Spleen (tissue), 11 donors: ENCODE measurements around the gene C1orf146. TPM values are rescaled to one million over a fixed set of nuclear protein-coding genes. Genes with fewer than 3 reads are reported as not detected.

ENCODE experiments used
- DNase-seq: peaks from one replicate; pipeline ENCODE4 v3.0.0-alpha.2; 2020
- H3K27ac ChIP-seq, 8 donors: fragments of 200-600 bp; sonication (generic) in 7 of 8; 1 replicate in 4 of 8; 2 replicates in 4 of 8; pipeline versions ENCODE4 v1.5.0 to v1.8.0; 2016 to 2021; ENCODE audit warnings: inconsistent platforms in 4 of 8, mild to moderate bottlenecking in 4 of 8, moderate library complexity in 1 of 8
- H3K27me3 ChIP-seq, 7 donors: fragments of 200-600 bp; sonication (generic) in 6 of 7; replicated peaks in 1 of 7; 1 replicate in 4 of 7; 2 replicates in 3 of 7; pipeline versions ENCODE4 v1.5.0 to v1.8.0; 2016 to 2021; ENCODE audit warnings: inconsistent platforms in 3 of 7, mild to moderate bottlenecking in 1 of 7
- H3K36me3 ChIP-seq, 6 donors: fragments of 200-600 bp; sonication (generic) in 5 of 6; 1 replicate in 4 of 6; 2 replicates in 2 of 6; pipeline versions ENCODE4 v1.5.0 to v1.8.0; 2016 to 2021; ENCODE audit warnings: inconsistent platforms in 2 of 6
- H3K4me1 ChIP-seq, 6 donors: fragments of 200-600 bp; sonication (generic) in 5 of 6; 1 replicate in 3 of 6; 2 replicates in 3 of 6; pipeline versions ENCODE4 v1.5.0 to v1.8.0; 2016 to 2021; ENCODE audit warnings: inconsistent platforms in 3 of 6
- H3K4me3 ChIP-seq, 8 donors: fragments of 200-600 bp; sonication (generic) in 7 of 8; 1 replicate in 4 of 8; 2 replicates in 4 of 8; pipeline versions ENCODE4 v1.5.0 to v1.8.0; 2016 to 2021; ENCODE audit warnings: inconsistent platforms in 4 of 8, mild to moderate bottlenecking in 4 of 8, moderate library complexity in 2 of 8
- H3K9me3 ChIP-seq, 8 donors: fragments of 200-600 bp; sonication (generic) in 7 of 8; 1 replicate in 4 of 8; 2 replicates in 4 of 8; pipeline versions ENCODE4 v1.5.0 to v1.8.0; 2016 to 2021; ENCODE audit warnings: inconsistent platforms in 4 of 8
- CTCF ChIP-seq, 11 experiments: fragments of 200-600 bp in 7 of 11; fragments of 450-650 bp in 4 of 11; sonication (generic) in 4 of 11; IDR thresholded peaks in 8 of 11; conservative IDR thresholded peaks in 3 of 11; 1 replicate in 7 of 11; 2 replicates in 4 of 11; pipeline versions ENCODE4 v1.4.0 to v1.8.0; 2016 to 2021; ENCODE audit warnings: antibody characterized with exemption in 11 of 11, inconsistent platforms in 4 of 11, mild to moderate bottlenecking in 1 of 11
- POLR2A ChIP-seq, 3 donors: fragments of 450-650 bp; IDR thresholded peaks; one replicate each; pipeline ENCODE4 v1.5.1; 2017; ENCODE audit warnings: antibody characterized with exemption in 3 of 3, mild to moderate bottlenecking in 1 of 3
- POLR2AphosphoS5 ChIP-seq, 3 donors: sonication (generic); formaldehyde crosslinking; IDR thresholded peaks; one replicate each; pipeline ENCODE4 v1.5.1; 2017; ENCODE audit warnings: antibody characterized with exemption in 3 of 3
- WGBS, 5 donors: extraction: QIAGEN DNeasy Blood & Tissue Kit in 3 of 5; methylation state at CpG; one replicate each; pipeline versions ENCODE4 v1.1.5 to v1.1.7; 2013 to 2018; 5-methylcytosine and 5-hydroxymethylcytosine counted together
- intact Hi-C: fragments of 100-400 bp; cut with DNase I; formaldehyde crosslinking; loops from one replicate; pipeline ENCODE4 v1.15.0; 2023; ENCODE audit warnings: low total_unique reads
- polyA plus RNA-seq, 3 donors: library from polyadenylated mRNA; stranded (reverse); fragments of 200-250 nt; gene quantifications; one replicate each; pipeline ENCODE4 v1.2.1, GENCODE V29; 2013
- total RNA-seq, 7 donors: library from RNA; depleted of rRNA in 3 of 7; stranded (reverse); fragments of >200 nt in 3 of 7; fragmentation: NEBNext Ultra II Directional in 4 of 7; extraction: Animal tissue kit (Norgen Biotek cat#: 25700) in 4 of 7; gene quantifications; one replicate each; pipeline versions ENCODE4 v1.1.0 to v1.2.1, GENCODE V29; 2016 to 2021
- donor health status: healthy with polysubstance abuse.
- donor health status: DM: no; HTN: no; CAD: no; lungs with moderate emphysema.
- donor health status: DM: no; HTN: no; CAD: no.
- donor health status: Bipolar disorder and iron deficiency.
- donor health status: healthy.
- donor health status: DM: no; HTN: no; CAD: no.
- donor health status: DM: yes; HTN: yes; CAD: no.

Gene C1orf146
- total and polyA plus RNA-seq, 10 donors: not detected

- Histone ChIP-seq H3K36me3 (no peaks in the 10 kb centered on the region), H3K4me1 (no peaks in the 10 kb centered on the region), H3K27ac (no peak overlapping the region), H3K27me3 (no peaks in the 10 kb centered on the region), H3K4me3 (no peak overlapping the region), H3K9me3 (no peaks in the 10 kb centered on the region)
- 63 to 90% (median 75%) methylated on average over 1 of the region's 1 CpG for WGBS, 5 donors
- intact Hi-C loops: no loop called here
- TF ChIP-seq POLR2AphosphoS5 (IDR thresholded peaks at IDR 0.05) (no peak), POLR2A (IDR thresholded peaks at IDR 0.05) (no peak), CTCF (IDR thresholded peaks at IDR 0.05 in 8 of 11, conservative IDR thresholded peaks at IDR 0.05 in 3 of 11) (no peak)
- DNase-seq: no peak
Observed at GRCh38 chr1:92194511-92194910, 23.2 kb upstream of the C1orf146 start.

- H3K27ac ChIP-seq: no peak overlapping the region
- TF ChIP-seq POLR2A (IDR thresholded peaks at IDR 0.05): no peak
- TF ChIP-seq CTCF (IDR thresholded peaks at IDR 0.05 in 8 of 11, conservative IDR thresholded peaks at IDR 0.05 in 3 of 11): no peak
- TF ChIP-seq POLR2AphosphoS5 (IDR thresholded peaks at IDR 0.05): no peak
- no peaks in the 10 kb centered on the region for H3K27me3 ChIP-seq
- peaks cover 0 to 10% (median 5%) of the 10 kb centered on the region in 8 donors for H3K9me3 ChIP-seq
- no peak overlapping the region for H3K4me3 ChIP-seq
- intact Hi-C loops: no loop called here
- no peaks in the 10 kb centered on the region for H3K36me3 ChIP-seq
- 66 to 80% (median 73%) methylated on average over 5 of the region's 5 CpGs for WGBS, 5 donors
- DNase-seq: no peak
- no peaks in the 10 kb centered on the region for H3K4me1 ChIP-seq
Observed at GRCh38 chr1:92201973-92202372, 15.7 kb upstream of the C1orf146 start.

- TF ChIP-seq POLR2AphosphoS5 (IDR thresholded peaks at IDR 0.05) (no peak), POLR2A (IDR thresholded peaks at IDR 0.05) (no peak), CTCF (IDR thresholded peaks at IDR 0.05 in 8 of 11, conservative IDR thresholded peaks at IDR 0.05 in 3 of 11) (no peak)
- no peaks in the 10 kb centered on the region for H3K27me3 ChIP-seq
- H3K9me3 ChIP-seq: peaks cover 0 to 14% (median 5%) of the 10 kb centered on the region in 8 donors
- no peak overlapping the region for H3K4me3 ChIP-seq
- H3K27ac ChIP-seq: no peak overlapping the region
- no peak for DNase-seq
- intact Hi-C loops: no loop called here
- no peaks in the 10 kb centered on the region for H3K36me3 ChIP-seq
- no peaks in the 10 kb centered on the region for H3K4me1 ChIP-seq
Observed at GRCh38 chr1:92203105-92203504, 14.6 kb upstream of the C1orf146 start.

- Histone ChIP-seq H3K27me3 (no peaks in the 10 kb centered on the region), H3K9me3 (peaks cover 0 to 14% (median 5%) of the 10 kb centered on the region in 8 donors), H3K36me3 (no peaks in the 10 kb centered on the region), H3K4me1 (no peaks in the 10 kb centered on the region), H3K27ac (no peak overlapping the region), H3K4me3 (no peak overlapping the region)
- TF ChIP-seq POLR2A (IDR thresholded peaks at IDR 0.05): no peak
- TF ChIP-seq CTCF (IDR thresholded peaks at IDR 0.05 in 8 of 11, conservative IDR thresholded peaks at IDR 0.05 in 3 of 11): no peak
- no peak for TF ChIP-seq POLR2AphosphoS5 (IDR thresholded peaks at IDR 0.05)
- DNase-seq: no peak
- intact Hi-C loops: no loop called here
- 24 to 56% (median 25%) methylated on average over 2 of the region's 2 CpGs for WGBS, 5 donors
Observed at GRCh38 chr1:92210701-92211100, 7.0 kb upstream of the C1orf146 start.
